Measurements from ENCODE around the gene KMT2C.
"Not testable (repeated sequence)": the region's sequence is repeated elsewhere in the genome, so short reads cannot be mapped to it uniquely, and the experiment has no call there.

The KMT2C gene

DNA sequence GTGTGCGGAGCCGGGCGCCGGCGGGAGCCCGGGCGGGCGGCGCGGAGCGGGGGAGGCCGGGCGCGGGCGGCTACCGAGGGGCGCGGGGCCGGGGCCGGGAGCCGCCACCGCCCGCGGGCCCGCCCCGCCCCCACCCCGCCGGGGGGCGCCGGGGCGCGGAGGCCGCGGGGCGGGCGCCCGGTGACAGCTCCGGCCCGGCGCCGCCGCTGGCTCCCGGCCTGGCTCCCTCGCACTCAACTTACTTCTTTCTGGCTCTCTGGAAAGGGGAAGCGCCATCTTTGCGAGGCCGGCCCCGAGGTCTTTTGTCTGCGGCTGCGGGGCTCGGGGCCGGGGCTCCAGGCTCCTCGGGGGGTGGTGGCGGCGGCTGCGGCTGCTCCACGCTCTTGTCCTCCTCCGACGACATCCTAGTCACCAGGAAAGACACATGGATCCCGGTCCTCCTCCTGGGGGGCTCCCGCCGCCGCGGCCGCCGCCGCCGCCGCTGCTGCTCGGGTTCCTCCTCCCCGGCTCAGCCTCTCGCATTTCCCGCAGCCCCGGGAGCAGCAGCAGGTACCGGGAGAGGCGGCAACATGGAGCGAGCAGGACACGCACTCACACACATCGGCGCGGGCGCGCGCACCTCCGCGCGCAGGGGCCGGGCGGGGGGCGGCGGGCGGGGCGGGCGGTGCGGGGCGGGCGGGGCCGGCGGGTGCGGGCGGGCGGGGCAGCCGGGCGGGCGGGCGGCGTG lies at the start of gene KMT2C:
KMT2C (minus strand) TSS at position 620 of the 727 bp plus-strand sequence; CDS start at position 403, 217 bp downstream.
- peak; percentile 53 for DNase-seq

DNA sequence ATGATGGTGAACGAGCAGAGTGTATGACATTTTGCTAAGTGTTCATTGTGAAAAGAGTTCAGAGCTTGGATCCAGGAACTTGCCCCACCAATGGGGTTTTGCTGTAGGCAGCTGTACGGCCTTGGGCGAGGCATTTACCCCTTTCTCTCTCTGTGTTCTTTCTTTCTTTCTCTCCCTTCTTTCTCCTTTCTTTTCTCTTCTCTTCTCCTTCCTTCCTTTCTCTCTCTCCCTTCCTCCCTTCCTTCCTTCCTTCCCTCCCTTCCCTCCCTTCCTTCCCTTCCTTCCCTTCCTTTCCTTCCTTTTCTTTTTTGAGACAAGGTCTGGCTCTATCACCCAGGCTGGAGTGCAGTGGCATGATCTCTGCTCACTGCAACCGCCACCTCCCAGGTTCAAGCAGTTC lies 45.3 kb upstream of the KMT2C start:
- no peak for DNase-seq

GRCh38 chr7:152480664-152481063 lies 44.9 kb upstream of the KMT2C start:
- no peak for DNase-seq

GRCh38 chr7:152479595-152479994 lies 43.8 kb upstream of the KMT2C start:
- no peak for DNase-seq

GRCh38 chr7:152478140-152478539 lies 42.3 kb upstream of the KMT2C start:
- DNase-seq, result no peak

- no peak for DNase-seq
These were observed 41.3 kb upstream of the KMT2C start for GRCh38 chr7:152477079-152477478.

DNA sequence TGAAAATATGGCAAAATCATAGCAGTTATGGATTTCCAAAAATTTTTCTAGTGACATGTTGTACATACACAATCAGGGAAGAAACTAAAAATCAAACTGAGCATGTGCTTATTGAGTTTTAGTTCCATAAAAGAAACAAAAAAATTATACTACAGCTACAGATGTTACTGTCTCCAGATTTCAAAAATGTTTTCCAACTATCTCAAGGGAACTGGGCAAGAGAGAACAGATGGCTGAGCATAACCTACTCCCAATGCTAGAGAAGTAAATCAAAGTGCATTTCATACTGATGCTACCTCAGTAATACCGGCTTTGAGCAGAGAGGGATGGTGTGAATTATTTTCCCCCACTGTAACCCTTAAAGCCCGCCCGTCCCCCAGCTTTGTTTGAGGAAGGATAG lies 40.7 kb upstream of the KMT2C start:
- no peak for DNase-seq

GRCh38 chr7:152471023-152471620 lies 35.3 kb upstream of the KMT2C start:
- not testable (repeated sequence) for DNase-seq

GRCh38 chr7:152470251-152471022 lies 34.6 kb upstream of the KMT2C start:
- not testable (repeated sequence) for DNase-seq

DNA sequence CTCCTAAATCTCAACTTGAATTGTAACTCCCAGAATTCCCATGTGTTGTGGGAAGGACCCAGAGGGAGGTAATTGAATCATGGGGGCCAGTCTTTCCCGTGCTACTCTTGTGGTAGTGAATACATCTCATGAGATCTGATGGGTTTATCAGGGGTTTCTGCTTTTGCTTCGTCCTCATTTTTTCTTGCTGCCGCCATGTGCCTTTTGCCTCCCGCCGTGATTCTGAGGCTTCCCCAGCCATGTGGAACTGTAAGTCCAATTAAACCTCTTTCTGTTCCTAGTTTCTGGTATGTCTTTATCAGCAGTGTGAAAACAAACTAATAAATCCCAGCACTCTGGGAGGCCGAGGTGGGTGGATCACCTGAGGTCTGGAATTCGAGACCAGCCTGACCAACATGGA lies 33.8 kb upstream of the KMT2C start:
- not testable (repeated sequence) for DNase-seq

GRCh38 chr7:152467225-152467624 lies 31.4 kb upstream of the KMT2C start:
- no peak for DNase-seq

DNA sequence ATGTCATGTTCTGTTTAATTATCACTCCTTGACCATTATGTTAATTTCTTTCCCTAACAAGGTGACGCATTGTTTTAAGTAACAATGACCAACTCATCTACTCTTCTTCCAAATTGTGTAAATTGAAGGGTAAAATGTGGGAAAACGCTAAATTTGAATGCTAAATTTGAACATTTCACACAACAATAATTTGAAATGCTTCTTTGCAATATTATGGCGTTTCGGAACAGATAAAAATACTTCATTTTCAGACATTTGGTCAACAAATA lies 29.2 kb upstream of the KMT2C start:
- no peak for DNase-seq

DNA sequence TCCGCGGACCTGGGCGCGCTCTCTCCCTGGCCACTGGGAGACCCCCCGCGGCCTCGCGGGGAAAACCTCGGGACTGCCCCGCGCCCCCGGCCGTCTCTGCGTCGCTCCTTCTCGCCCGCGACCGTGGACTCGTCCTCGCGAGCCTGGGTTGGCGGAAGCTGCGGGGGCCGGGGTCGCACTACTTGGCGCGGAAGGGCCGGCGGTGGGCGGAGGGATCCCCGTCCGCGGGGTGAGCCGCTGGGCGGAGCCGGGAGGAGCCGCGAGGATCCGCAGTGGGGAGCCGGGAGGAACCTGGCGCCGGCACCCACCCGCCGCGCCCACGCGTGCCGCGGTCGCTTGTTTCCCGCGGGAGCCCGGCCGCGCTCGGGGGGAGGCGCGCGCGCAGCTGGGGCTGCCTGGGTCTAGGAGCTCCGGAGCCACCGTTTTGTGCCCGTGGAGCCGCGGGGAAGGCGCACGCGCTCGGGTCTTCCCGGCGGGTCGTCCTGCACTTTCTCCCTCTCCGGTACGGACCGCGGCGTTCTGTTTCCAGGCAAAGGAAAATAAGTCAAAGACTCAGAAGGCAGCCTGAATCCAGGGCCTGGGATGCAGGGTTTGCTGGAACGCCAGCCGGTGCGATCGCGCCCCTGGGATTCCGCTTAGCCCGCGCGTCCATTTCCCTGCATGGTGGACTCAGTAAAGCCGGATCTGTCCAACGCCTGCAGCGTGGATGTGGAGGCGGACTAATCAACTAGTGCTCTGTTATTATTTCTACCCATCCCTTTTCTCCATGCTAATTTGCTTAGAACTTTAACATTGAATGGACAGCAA lies 28.7 kb upstream of the KMT2C start:
- DNase-seq, result peak; percentile 67

- DNase-seq, result peak; percentile 100
These were observed 28.0 kb upstream of the KMT2C start for GRCh38 chr7:152463709-152464311.

DNA sequence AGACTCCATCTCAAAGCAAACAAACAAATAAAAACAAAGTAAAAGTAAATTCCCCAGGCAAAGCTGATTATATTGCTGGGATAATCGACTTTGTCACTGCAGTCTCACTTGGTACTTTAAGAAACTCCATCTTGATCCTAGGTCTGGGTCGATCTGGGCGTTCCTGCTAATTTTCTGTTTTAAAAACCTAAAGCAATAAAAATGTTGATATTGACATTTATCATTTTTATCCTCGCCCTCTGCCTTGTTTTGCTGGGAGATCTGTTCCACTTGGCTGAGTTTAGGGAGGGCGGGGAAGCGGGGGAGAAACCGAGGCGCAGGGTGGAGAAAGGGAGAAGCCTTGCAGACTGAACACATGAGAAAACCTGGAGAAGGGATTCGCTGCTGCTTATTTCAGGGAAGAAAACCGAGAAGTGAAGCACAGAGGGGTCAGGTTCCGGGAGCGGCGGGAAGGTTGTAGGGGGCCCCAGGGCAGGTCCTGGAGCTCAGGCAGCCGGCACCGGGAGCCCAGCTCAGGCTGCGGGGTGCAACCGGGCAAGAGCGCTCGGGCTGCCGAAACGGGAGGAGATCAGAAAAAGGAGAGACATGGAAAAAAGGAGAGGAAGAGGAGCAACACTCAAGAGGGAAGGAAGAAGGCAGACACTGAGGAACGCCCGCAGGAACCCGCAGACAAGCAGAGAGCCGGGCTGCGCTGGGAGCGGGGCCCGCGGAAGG lies 27.3 kb upstream of the KMT2C start:
- no peak for DNase-seq

DNA sequence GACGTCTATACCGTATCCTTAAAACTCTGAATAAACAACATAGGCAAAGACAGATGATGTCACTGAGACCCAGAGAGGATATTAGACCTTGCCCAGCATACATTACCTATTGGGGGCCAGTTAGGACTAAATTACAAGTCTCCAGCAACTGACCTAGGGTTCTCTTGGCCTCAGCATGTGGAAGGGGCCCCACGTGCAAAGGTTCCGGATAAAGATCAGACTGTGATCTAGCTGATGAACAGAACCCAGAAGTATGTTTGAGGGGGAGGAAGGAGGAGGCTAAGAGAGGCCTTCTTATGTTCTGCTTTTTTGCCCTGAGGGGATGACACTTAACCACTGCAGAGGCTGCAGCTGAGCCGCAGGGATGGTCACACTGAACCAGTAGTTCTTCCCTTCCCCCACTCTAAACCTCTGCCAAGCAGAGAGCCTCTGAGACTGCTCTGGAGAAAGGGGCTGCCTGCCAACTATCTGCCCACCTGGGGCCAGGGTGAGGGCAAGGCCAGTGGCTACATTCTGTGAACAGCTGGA lies 24.0 kb upstream of the KMT2C start:
- DNase-seq, result no peak

GRCh38 chr7:152451356-152451755 lies 15.6 kb upstream of the KMT2C start:
- DNase-seq, result no peak

DNA sequence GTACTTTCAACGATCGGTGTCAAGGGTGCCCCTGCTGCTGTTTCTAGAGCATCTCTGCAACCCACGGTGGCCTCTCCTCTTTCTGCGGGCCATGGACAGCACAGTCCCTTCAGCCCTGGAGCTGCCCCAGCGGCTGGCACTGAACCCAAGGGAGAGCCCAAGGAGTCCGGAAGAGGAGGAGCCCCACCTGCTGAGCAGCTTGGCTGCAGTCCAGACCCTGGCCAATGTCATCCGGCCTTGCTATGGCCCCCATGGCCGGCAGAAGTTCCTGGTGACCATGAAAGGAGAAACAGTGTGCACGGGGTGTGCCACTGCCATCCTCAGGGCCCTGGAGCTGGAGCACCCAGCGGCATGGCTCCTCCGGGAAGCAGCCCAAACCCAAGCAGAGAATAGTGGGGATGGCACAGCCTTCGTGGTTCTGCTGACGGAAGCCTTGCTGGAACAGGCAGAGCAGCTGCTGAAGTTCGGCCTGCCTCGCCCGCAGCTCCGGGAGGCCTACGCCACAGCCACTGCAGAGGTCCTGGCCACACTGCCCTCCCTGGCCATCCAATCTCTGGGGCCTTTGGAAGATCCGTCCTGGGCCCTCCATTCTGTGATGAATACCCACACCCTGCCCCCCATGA lies 9.7 kb upstream of the KMT2C start:
- DNase-seq, result not testable (repeated sequence)

- DNase-seq, result no peak
These were observed 7.8 kb upstream of the KMT2C start for GRCh38 chr7:152443586-152443985.

- DNase-seq, result no peak
These were observed 6.6 kb upstream of the KMT2C start for GRCh38 chr7:152442330-152442835.

DNA sequence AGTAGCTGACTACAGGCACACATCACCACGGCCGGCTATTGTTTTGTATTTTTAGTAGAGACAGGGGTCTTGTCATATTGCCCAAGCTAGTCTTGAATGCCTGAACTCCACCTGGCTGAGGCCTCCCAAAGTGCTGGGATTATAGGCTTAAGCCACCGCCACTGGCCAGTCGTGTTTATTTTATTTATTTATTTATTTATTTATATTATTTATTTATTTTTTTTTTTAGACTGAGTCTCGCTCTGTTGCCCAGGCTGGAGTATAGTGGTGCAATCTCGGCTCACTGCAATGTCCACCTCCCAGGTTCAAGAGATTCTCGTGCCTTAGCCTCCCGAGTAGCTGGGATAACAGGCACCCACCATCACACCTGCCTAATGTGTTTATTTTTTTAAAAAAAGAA lies 6.0 kb upstream of the KMT2C start:
- not testable (repeated sequence) for DNase-seq

Data from activated CD8-positive, alpha-beta memory T cell treated with anti-CD3 and anti-CD28 coated beads, Interleukin-2, amount 50 U/mL, for 4 hours (primary cell).